Body of pancreas (tissue), 4 donors: ENCODE measurements around the gene OSBPL10.

Experiments used
- POLR2A ChIP-seq, 3 donors: fragments of 450-650 bp; IDR thresholded peaks; one replicate each; pipeline ENCODE4 v1.6.1; 2016; ENCODE audit warnings: antibody characterized with exemption in 3 of 3, mild to moderate bottlenecking in 2 of 3
- TF ChIP-seq, protein P1 (sequence below), 7 experiments: fragments of 450-650 bp in 4 of 7; fragments of 200-600 bp in 3 of 7; sonication (generic) in 3 of 7; IDR thresholded peaks; one replicate each; pipeline ENCODE4 v1.5.1; 2016 to 2019; ENCODE audit warnings: antibody characterized with exemption in 7 of 7

DNA sequence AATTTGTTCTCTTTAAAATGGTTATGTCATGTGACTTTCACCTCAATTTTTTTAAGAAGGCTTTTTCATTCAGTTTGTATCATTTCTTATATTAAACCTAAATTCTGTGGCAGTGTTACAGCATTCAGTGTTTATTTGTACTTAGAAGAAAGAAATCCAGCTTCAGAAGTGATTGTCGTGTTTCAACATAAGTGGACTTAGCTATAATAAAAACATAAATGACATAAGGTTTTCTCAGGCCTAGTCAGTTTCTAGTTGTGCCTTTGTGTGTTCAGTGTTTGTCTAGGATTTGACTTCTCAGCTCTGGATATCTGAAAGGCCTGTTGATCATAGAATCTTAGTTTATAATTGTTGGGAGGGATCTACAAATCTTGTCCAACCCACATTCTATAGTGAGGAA is 367.9 kb downstream of the OSBPL10 start:
- TF ChIP-seq, protein P1, sequence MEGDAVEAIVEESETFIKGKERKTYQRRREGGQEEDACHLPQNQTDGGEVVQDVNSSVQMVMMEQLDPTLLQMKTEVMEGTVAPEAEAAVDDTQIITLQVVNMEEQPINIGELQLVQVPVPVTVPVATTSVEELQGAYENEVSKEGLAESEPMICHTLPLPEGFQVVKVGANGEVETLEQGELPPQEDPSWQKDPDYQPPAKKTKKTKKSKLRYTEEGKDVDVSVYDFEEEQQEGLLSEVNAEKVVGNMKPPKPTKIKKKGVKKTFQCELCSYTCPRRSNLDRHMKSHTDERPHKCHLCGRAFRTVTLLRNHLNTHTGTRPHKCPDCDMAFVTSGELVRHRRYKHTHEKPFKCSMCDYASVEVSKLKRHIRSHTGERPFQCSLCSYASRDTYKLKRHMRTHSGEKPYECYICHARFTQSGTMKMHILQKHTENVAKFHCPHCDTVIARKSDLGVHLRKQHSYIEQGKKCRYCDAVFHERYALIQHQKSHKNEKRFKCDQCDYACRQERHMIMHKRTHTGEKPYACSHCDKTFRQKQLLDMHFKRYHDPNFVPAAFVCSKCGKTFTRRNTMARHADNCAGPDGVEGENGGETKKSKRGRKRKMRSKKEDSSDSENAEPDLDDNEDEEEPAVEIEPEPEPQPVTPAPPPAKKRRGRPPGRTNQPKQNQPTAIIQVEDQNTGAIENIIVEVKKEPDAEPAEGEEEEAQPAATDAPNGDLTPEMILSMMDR (IDR thresholded peaks at IDR 0.05), result no peak
- TF ChIP-seq POLR2A (IDR thresholded peaks at IDR 0.05), result no peak
